Measurements from ENCODE around the gene ENTPD2. TPM values are rescaled to one million over a fixed set of nuclear protein-coding genes. Genes with fewer than 3 reads are reported as not detected.

Gene ENTPD2
- total and polyA plus RNA-seq, 7 experiments from 2014 or later = not detected

DNA sequence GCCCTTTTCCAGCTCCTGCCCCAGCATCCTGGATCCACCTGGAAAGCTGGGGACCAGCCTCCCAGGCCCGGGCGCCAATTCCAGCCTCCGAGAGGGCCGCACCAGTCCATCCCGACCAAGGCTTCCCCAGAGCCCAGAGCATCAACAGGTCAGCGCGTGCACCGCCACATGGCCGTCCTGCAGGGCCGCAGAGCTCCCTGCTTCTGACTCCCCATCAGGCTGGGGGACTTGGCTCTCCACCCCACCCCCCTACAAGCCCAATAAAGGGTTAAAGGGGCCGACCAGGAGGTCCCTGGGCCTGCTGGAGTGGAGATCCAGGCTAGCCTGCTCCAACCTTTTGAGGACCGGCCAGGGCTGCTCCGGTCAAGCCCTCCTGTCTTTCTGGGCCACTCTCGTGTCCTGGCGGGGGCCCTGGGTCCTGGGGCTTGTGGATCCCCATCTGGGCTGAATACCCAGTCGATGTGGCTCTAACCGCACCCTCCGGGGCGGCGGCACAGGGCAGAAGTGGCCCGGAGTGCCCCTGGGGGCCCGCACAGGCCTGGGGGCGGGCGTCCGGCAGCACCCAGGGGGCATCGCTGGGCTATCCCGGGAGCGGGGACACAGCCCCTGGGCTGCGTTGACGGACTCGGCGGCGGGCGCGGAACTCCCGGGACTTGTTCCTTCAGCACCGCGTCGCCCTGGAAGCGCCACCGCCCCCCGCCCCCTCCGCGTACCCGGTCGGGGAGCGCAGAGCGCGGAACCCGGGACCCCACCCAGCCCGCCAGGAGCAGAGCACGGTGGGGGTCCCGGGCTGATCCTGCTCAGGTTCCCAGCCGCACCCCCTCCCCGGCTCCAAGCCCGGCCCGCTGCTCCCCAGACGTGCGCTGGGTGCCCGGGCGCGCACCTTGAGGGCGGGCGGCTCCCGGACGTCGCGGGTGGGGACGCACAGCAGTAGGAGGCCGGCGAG is 590 bp downstream of the ENTPD2 start:
- H3K4me3 Mint-ChIP-seq = peak overlapping the region in 2 of 10 donors; percentile 25 to 56
- Histone ChIP-seq H3K27me3 (ENCODE audit: control insufficient read depth in 2 of 2, insufficient read depth in 2 of 2, low read length in 2 of 2) (peaks cover 0 to 26% of the 10 kb centered on the region in 2 donors), H3K36me3 (ENCODE audit: control insufficient read depth in 2 of 3, insufficient read depth in 3 of 3, low read length in 3 of 3) (no peaks in the 10 kb centered on the region), H3K4me3 (ENCODE audit: low read length) (no peak overlapping the region), H3K9me3 (ENCODE audit: control insufficient read depth in 2 of 3, low read length in 3 of 3) (no peaks in the 10 kb centered on the region), H3K27ac (ENCODE audit: low read depth, low read length) (no peak overlapping the region), H3K4me1 (ENCODE audit: control insufficient read depth in 2 of 2, insufficient read depth in 2 of 2, low read length in 2 of 2) (peaks cover 4 to 8% of the 10 kb centered on the region in 2 donors)
- peak; percentile 9 for ATAC-seq
- peaks cover 0 to 3% (median 0%) of the 10 kb centered on the region in 7 donors for H3K4me1 Mint-ChIP-seq
- POLR2A ChIA-PET = interaction anchor here (0.9 kb wide), 1 partner anchor 107 kb away, joined by 3 read pairs; no protein-coding TSS in a partner anchor
- no peaks in the 10 kb centered on the region for H3K9me3 Mint-ChIP-seq
- CTCF ChIA-PET = interaction anchor here (1.1 kb wide), 1 partner anchor 17 kb away, joined by 3 read pairs; no protein-coding TSS in a partner anchor
- intact Hi-C loops (cut with micrococcal nuclease) = no loop called here
- no peaks in the 10 kb centered on the region for H3K36me3 Mint-ChIP-seq
- H3K27ac Mint-ChIP-seq = no peak overlapping the region
- H3K27me3 Mint-ChIP-seq = peaks cover 6 to 41% (median 14%) of the 10 kb centered on the region in 5 donors
- no peak for DNase-seq

DNA sequence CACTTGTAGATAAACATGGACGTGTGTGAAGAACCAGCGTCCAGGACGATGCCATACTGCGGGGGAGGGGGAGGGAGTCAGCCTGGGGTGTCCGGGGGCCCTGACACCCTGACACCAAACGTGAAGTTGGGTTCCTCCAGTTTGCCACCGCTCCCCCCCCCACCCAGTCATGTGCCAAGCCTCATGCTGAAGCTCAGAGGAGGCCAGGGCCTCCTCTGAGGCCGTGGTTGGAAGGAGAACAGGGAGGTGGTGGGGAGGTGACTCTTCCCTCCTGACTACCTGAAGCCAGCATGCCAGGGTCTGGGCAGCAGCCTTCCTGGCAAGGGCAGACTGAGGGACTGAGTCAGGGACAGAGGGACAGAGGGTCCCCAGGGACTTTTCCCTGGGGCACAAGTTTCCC is 1.6 kb downstream of the ENTPD2 start:
- ATAC-seq (no peak), DNase-seq (no peak)
- Mint-ChIP-seq H3K27ac (no peak overlapping the region), H3K4me1 (peaks cover 0 to 3% (median 0%) of the 10 kb centered on the region in 7 donors), H3K9me3 (no peaks in the 10 kb centered on the region), H3K27me3 (peaks cover 9 to 49% (median 20%) of the 10 kb centered on the region in 5 donors), H3K4me3 (peak overlapping the region in 3 of 10 donors; percentile 45 to 57 (median 56)), H3K36me3 (no peaks in the 10 kb centered on the region)
- no peaks in the 10 kb centered on the region for H3K36me3 ChIP-seq (ENCODE audit: control insufficient read depth in 2 of 3, insufficient read depth in 3 of 3, low read length in 3 of 3)
- peaks cover 4 to 34% of the 10 kb centered on the region in 2 donors for H3K27me3 ChIP-seq (ENCODE audit: control insufficient read depth in 2 of 2, insufficient read depth in 2 of 2, low read length in 2 of 2)
- H3K9me3 ChIP-seq (ENCODE audit: control insufficient read depth in 2 of 3, low read length in 3 of 3) = no peaks in the 10 kb centered on the region
- CTCF ChIA-PET = interaction anchor here (1.1 kb wide), 1 partner anchor 16 kb away, joined by 3 read pairs; no protein-coding TSS in a partner anchor
- POLR2A ChIA-PET = interaction anchor here (0.9 kb wide), 1 partner anchor 106 kb away, joined by 3 read pairs; no protein-coding TSS in a partner anchor
- peaks cover 4 to 8% of the 10 kb centered on the region in 2 donors for H3K4me1 ChIP-seq (ENCODE audit: control insufficient read depth in 2 of 2, insufficient read depth in 2 of 2, low read length in 2 of 2)
- no peak overlapping the region for H3K27ac ChIP-seq (ENCODE audit: low read depth, low read length)
- H3K4me3 ChIP-seq (ENCODE audit: low read length) = no peak overlapping the region
- intact Hi-C loops (cut with micrococcal nuclease) = no loop called here

DNA sequence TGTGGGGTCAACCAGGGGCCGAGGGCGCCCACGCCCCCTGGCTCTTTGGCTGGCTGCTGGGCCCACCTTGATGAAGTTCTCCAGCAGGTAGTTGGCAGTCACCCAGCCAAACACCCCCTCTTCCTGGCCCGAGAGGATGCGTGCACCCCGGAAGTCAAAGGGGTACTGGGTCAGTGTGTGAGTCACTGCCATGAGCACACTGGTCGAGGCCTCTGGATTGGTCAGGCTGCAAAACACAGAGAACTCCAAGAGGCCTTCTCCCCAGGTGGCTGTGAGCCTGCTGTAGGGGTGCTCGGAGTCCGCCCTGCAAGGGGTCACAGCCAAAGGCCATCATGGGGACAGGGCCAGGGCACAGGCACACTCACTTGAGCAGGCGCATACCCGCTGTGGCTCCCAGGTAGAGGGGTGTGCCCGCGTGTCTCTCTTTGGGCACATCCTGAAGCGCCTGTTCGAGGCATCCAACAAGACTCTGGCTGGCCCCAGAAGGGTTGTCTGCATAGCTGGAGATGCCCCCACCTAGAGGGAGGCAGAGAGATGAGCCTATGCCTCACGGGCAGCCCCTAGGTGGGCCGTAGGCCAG is 2.6 kb downstream of the ENTPD2 start:
- peaks cover 0 to 5% (median 4%) of the 10 kb centered on the region in 7 donors for H3K4me1 Mint-ChIP-seq
- CTCF ChIA-PET = no interaction called here
- POLR2A ChIA-PET = no interaction called here

DNA sequence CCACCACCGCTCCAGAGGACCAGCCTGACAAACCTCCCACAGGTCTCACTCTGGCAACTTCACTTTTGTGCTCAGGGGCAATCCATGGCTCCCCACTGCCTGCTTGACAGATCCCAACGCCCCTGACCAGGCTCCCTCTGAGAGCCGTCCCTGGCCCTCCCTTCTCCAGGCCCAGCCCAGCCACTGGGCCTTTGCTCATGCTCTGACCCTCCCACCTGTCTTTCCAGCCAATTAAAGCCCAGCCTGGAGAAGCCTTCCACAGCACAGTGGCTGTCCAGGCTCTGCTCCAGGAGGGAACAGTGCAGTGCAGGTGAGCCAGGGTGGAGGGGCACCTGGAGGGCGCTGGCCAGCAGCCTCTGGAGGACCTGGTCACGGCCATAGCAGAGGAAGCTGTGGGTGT is 3.3 kb downstream of the ENTPD2 start:
- peaks cover 4 to 18% of the 10 kb centered on the region in 2 donors for H3K4me1 ChIP-seq (ENCODE audit: control insufficient read depth in 2 of 2, insufficient read depth in 2 of 2, low read length in 2 of 2)
- no peak overlapping the region for H3K4me3 Mint-ChIP-seq
- no peak overlapping the region for H3K4me3 ChIP-seq (ENCODE audit: low read length)
- no peaks in the 10 kb centered on the region for H3K9me3 Mint-ChIP-seq
- H3K4me1 Mint-ChIP-seq = peaks cover 0 to 5% (median 4%) of the 10 kb centered on the region in 7 donors
- H3K27ac Mint-ChIP-seq = no peak overlapping the region
- peaks cover 9 to 51% (median 27%) of the 10 kb centered on the region in 5 donors for H3K27me3 Mint-ChIP-seq
- peaks cover 9 to 41% of the 10 kb centered on the region in 2 donors for H3K27me3 ChIP-seq (ENCODE audit: control insufficient read depth in 2 of 2, insufficient read depth in 2 of 2, low read length in 2 of 2)
- ChIA-PET POLR2A (no interaction called here), CTCF (no interaction called here)
- DNase-seq = no peak
- H3K9me3 ChIP-seq (ENCODE audit: control insufficient read depth in 2 of 3, low read length in 3 of 3) = no peaks in the 10 kb centered on the region
- no peaks in the 10 kb centered on the region for H3K36me3 Mint-ChIP-seq
- intact Hi-C loops (cut with micrococcal nuclease) = no loop called here
- no peak for ATAC-seq
- H3K27ac ChIP-seq (ENCODE audit: low read depth, low read length) = no peak overlapping the region
- no peaks in the 10 kb centered on the region for H3K36me3 ChIP-seq (ENCODE audit: control insufficient read depth in 2 of 3, insufficient read depth in 3 of 3, low read length in 3 of 3)

More for the DNA sequence above, 2.6 kb downstream of the ENTPD2 start:
- DNase-seq (no peak), ATAC-seq (no peak)
- Mint-ChIP-seq H3K4me3 (no peak overlapping the region), H3K27ac (no peak overlapping the region), H3K9me3 (no peaks in the 10 kb centered on the region), H3K36me3 (no peaks in the 10 kb centered on the region), H3K27me3 (peaks cover 9 to 53% (median 27%) of the 10 kb centered on the region in 5 donors)
- Histone ChIP-seq H3K36me3 (ENCODE audit: control insufficient read depth in 2 of 3, insufficient read depth in 3 of 3, low read length in 3 of 3) (no peaks in the 10 kb centered on the region), H3K27me3 (ENCODE audit: control insufficient read depth in 2 of 2, insufficient read depth in 2 of 2, low read length in 2 of 2) (peaks cover 9 to 41% of the 10 kb centered on the region in 2 donors), H3K4me3 (ENCODE audit: low read length) (no peak overlapping the region), H3K9me3 (ENCODE audit: control insufficient read depth in 2 of 3, low read length in 3 of 3) (no peaks in the 10 kb centered on the region), H3K4me1 (ENCODE audit: control insufficient read depth in 2 of 2, insufficient read depth in 2 of 2, low read length in 2 of 2) (peaks cover 4 to 15% of the 10 kb centered on the region in 2 donors), H3K27ac (ENCODE audit: low read depth, low read length) (no peak overlapping the region)
- intact Hi-C loops (cut with micrococcal nuclease) = no loop called here

DNA sequence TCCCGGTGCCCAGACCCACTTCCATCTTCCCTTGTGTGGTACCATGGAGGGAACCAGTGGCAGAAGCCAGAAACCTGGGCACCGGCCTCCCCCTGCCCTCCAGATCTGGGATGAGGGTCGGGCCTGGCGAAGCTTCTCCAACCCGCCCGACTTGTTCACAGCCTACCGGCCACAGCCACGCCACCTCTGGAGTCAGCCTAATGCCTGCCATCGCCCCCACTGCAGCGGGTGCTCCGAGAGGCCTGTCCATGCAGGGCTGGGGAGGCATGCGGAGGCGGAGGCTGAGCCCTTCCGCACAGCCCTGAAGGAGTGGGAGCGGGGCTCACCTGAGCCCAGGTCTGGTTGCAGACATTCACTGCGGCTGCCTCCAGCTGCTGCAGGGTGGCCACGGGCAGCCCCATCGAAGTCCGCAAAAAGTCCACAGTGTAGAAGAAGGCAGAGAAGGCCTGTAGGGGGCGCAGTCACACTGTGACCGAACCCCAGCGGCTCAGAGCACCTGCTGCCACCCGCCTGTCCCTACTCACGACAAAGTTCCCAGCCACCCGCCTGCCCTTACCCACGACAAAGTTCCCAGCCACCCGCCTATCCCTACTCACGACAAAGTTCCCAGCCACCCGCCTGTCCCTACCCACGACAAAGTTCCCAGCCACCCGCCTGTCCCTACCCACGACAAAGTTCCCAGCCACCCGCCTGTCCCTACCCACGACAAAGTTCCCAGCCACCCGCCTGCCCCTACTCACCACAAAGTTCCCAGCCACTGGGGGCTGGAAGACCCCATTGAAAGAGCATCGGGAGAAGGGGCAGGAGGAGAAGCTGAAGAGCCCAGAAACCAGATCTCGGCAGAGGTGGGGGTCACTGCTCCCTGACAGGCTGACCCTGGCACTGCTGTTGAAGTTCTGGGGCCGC is 4.1 kb downstream of the ENTPD2 start:
- H3K27me3 ChIP-seq (ENCODE audit: control insufficient read depth in 2 of 2, insufficient read depth in 2 of 2, low read length in 2 of 2) = peaks cover 9 to 41% of the 10 kb centered on the region in 2 donors
- peak in 3 of 9 donors; percentile 39 to 57 (median 45) for DNase-seq
- intact Hi-C loops (cut with micrococcal nuclease) = loop anchor here in 1 of 2 donors (5.0 kb wide), 2 partner anchors 188 to 202 kb away; partner anchors contain the start of gene PHPT1
- ChIA-PET POLR2A (no interaction called here), CTCF (interaction anchor here (1.0 kb wide), 1 partner anchor 243 kb away, joined by 3 read pairs; no protein-coding TSS in a partner anchor)
- H3K27me3 Mint-ChIP-seq = peaks cover 12 to 53% (median 31%) of the 10 kb centered on the region in 5 donors
- H3K4me3 ChIP-seq (ENCODE audit: low read length) = no peak overlapping the region
- H3K27ac Mint-ChIP-seq = peak overlapping the region in 1 of 9 donors; percentile 46
- no peaks in the 10 kb centered on the region for H3K9me3 ChIP-seq (ENCODE audit: control insufficient read depth in 2 of 3, low read length in 3 of 3)
- peak; percentile 40 for ATAC-seq
- no peaks in the 10 kb centered on the region for H3K36me3 ChIP-seq (ENCODE audit: control insufficient read depth in 2 of 3, insufficient read depth in 3 of 3, low read length in 3 of 3)
- no peaks in the 10 kb centered on the region for H3K9me3 Mint-ChIP-seq
- H3K27ac ChIP-seq (ENCODE audit: low read depth, low read length) = no peak overlapping the region
- H3K4me1 Mint-ChIP-seq = peaks cover 0 to 9% (median 7%) of the 10 kb centered on the region in 7 donors
- H3K4me3 Mint-ChIP-seq = peak overlapping the region in 1 of 10 donors; percentile 39
- no peaks in the 10 kb centered on the region for H3K36me3 Mint-ChIP-seq
- peaks cover 7 to 24% of the 10 kb centered on the region in 2 donors for H3K4me1 ChIP-seq (ENCODE audit: control insufficient read depth in 2 of 2, insufficient read depth in 2 of 2, low read length in 2 of 2)

Data from naive thymus-derived CD4-positive, alpha-beta T cell (primary cell).